GM15510 (cell line): Measurements from ENCODE around the gene PPP1CA.

Experiments used
- POLR2A ChIP-seq: IDR thresholded peaks from 3 replicates; pipeline ENCODE4 v1.6.1; 2011; ENCODE audit warnings: borderline replicate concordance; ENCODE audit not compliant: insufficient read length; ENCODE audit errors: extremely low read depth

The PPP1CA gene

DNA sequence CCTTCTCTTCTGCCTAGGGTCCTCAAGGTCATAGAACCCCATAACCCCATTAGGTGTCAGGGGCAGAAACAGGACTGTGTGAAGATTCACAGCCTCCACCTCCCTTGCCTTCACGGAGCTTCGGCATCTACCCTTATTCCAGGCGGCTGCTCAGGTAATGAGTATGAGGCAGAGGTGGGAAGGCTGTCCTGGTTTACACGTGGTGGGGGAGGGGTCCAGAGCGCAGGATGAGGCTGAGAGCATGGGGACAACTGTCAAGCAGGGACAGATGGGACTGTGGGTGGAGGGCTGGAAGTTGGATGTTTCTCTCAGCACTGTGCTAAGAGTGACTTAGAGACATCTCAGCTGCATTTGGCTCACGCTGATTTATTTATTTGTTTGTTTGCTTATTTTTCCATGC, 14.1 kb downstream of the PPP1CA start:
- TF ChIP-seq POLR2A = no peak

DNA sequence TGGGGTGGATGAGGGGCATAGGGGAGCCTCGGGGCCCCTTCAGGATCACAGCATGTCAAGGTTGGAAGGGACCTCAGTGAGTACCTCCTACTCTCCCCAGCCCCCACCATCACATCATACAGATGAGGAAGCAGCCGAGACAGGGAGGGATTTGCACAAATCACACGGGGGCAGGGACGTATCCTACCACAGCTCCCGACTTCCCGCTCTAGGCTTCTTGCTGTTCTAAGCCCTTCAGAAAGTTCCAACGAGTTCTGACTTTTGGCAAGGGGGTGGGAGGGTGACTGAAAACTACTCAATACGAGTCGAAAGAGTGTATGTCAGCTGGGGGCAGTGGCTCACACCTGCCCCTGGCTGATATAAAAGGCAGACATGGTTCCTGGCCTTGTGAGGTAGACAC, 14.6 kb downstream of the PPP1CA start:
- no peak for TF ChIP-seq POLR2A

DNA sequence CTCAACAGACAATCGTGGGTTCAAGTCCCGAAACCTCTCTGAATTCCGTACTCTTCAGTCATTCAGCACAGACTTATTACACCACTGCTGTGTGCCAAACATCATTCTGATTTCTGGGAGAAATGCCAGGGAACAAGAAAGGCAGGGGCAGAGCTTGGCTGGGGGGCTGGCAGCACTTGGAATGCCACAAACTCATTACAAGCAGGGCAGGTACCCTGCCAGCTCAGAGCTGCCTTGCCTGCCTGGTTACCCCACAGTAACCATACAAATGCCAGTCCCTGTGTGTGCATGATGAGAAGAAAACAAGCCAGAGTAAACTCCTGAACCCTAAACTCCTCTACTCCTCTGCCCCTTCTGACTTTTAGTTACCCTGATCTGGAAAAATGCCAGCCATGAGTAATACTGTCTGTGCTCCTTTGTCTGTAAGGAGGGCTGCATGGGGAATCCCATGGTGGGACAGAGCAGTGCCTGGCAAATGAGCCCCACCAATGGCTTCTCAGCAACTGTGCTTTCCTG, 16.7 kb downstream of the PPP1CA start:
- no peak for TF ChIP-seq POLR2A

DNA sequence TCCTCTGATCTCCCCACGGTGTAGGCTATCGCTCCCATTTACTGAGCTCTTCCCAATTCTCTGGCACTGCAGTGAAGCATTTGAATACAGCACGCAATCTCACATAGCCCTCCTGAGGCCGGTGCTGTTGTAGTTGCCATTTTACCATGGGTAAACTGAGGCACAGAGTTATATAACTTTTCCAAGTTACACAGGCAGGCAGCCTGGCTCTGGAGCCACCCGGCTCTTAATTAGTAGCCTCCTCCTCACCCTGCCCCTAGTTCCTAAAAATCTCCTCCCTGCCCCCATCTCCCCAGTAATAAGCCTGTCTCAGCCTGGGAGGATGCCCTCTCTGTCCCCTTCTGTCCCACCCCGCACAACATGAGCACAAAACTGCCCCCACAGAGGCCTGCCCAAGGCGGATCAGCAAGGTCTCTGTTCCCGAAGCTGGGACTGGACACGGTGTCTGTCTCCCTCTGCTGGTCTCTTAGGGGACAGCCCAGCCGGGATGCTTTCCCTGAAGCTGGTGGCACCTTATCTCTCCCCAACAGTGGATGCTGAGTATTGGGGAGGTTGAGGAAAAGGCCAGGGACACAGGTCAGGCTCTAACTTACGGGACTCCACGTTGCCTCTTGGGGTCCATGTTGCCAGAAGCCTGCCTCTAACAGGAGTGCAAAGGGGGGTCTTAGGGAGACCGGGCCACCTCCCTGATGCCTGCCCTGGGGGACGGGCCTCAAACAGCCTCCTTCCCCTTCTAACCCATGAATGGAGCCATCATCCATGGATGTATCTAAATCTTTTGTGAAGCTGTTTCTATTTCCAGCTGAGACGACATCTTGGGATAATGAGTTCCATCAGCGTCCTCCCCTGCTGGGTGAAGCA, 19.2 kb downstream of the PPP1CA start:
- no peak for TF ChIP-seq POLR2A

DNA sequence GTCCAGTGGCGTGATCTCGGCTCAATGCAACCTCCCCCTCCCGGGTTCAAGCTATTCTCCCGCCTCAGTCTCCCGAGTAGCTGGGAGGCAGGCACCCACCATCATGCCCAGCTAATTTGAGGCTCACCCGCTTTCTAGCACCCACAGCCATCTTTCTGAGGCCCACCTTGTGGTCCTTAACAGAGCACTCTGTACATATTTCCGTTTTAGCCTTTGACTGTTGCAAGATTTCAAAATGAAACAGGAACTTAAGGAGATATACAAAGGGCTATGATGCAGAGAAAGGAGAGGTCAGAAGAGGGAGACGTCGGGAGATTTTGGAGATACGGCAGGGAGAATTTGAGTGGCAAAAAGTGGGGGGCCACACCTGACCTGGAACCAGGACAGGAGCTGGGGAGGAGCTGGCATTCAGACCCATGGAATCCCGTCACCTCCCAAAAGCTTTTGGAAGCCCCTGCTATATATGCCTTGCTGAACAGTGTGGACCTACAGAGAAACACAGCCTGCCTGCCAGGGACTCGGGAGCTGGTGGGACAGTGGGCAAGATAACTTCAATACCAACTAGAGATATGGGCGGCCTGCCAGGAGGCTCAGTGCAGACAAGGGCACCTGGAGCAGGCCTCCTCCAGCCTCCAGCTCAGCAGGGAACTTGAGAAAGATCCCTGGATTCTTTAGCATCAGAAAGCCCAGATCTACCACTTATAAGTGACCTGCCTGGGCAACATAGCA, 20.2 kb downstream of the PPP1CA start:
- TF ChIP-seq POLR2A = peak; percentile 17

DNA sequence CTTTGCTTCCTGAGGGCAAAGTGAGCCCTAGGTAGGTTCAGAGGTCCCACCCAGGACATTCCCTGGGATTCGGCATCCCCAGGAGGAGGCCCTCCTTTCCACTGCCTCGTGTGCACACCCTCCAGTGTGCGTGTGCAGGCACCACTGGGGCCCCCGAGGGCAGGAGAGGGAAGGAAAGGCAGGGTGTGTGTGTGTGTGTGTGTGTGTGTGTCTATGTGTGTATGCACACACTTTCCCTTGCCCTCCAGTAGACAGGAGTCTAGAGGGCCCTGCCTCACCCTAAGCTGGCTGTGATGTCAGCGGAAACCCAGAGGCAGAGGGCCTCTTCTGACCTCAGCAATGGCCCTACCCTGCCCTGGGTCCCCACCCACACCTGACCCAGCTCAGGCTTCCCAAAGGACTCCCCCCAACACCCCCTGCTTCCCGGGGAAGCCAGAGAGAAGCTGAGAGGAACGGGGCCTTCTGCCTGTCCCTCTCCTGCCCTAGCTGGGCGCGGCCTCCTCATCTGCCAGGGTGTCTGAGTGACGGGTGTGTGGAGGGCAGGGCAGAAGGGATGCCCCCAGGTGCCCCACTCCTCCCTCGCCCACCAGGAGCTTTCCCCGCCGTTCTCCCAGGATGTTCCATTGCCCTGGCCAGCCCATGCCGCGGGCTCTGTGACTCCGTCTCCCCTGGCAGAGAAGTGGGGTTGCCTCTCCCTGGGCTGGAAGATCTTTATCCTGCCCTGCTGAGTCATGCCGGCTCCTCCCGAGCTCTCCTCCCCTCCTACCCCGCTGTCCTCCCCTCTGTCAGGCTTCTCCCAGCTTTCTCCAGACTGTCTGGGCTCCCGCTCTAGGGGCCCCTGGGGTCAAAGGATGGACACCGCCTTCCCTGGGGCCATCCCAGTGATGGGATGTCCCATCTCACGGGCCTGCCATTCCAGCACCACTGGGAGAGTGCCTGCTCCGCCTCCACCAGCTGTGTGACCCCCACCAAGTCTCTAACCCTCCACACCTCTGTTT, 22.3 kb downstream of the PPP1CA start:
- TF ChIP-seq POLR2A = no peak

DNA sequence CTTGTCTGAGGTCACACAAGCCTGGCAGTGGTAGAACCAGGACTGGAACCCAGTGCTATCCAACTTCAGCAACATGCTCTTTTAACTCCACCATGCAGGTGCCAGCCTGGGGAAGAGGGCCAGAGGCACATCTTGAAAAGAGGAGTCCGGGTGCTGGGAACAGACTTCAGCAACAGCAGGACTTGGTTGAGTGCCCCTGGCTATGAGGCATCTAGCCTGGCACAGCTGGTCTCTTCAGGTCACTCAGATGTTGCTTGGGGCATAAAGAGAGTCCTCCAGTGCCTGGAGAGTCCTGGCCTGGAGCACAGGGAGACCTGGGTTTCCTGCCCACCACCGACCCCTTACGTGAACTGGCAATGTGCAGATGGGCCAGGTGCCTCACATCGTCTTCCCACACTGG, 23.1 kb downstream of the PPP1CA start:
- no peak for TF ChIP-seq POLR2A

DNA sequence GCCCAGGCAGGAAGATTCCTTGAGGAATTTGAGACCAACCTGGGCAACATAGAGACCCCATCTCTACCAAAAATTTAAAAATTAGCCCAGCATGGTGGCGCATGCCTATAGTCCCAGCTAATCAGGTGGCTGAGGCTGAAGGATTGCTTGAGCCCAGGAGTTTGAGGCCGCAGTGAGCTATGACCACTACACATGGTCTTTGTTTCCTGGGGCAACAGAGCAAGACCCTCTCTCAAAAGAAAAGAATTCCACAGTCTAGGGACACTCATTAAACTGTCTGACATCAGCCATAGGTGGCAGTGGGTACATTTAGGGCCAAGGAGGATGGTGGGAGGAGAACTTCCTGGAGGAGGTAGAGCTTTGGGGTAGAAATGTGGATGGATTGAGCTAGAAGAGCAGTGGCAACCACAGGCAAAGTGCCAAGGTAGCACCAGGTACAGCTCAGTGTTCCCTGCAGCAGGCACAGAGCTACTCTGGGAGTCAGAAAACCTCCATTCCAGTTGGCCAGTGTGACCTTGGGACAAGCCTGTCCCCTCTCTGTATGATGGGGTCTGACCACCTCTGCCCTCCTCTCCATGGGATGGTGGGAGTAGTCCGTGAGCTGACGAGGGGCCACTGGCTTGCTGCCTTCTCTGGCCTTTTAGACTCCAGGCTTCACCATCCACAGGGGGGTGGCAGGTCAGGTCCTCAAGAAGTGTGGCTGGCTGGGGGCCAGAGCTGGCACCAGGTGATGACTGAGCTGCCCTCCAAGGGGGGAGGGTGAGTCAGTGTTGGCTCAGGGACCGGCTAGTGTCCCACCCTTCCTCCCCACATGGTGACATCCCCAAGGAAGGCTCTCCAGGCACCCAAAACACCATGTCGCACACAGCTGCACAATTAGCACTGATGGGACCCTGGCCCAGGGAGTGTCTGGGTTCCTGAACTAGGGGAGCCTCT, 24.5 kb downstream of the PPP1CA start:
- TF ChIP-seq POLR2A = no peak

DNA sequence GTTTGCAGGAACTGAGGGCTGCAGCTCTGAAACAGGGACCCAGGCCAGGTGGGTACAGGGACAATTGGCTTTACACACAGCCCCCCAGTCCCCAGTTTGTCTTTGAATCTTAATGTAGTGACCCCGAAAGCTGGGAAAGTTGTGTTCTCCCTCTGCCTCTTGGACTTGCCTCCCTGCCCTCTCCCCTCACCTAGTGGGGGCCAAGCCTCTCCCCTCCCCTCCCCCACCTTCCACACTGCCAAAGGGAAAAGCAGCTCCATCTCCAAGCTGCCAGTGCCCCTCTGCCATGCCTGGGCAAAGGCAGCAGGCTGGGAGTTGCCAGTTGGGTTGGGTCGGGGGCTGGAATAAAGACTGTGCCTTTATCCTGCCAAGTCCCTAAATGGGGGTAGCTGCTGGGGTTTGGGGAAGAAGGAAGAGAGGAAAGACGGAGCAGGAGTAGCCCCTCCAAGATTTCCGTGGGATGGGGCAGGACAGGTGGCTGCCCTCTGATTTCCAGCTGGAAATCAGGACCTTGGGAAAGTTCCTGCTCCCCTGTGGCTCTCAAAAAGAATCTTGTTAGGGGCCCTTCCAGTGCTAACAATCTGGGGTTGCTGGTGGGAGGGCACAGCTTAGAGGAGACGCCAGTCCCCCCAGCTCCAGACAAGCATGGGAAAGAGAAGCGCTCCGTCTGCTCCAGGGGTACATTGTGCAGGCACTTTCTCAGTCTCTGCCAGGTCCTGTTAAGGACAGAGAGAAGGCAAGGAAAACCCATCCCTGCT, 25.4 kb downstream of the PPP1CA start:
- TF ChIP-seq POLR2A = no peak

DNA sequence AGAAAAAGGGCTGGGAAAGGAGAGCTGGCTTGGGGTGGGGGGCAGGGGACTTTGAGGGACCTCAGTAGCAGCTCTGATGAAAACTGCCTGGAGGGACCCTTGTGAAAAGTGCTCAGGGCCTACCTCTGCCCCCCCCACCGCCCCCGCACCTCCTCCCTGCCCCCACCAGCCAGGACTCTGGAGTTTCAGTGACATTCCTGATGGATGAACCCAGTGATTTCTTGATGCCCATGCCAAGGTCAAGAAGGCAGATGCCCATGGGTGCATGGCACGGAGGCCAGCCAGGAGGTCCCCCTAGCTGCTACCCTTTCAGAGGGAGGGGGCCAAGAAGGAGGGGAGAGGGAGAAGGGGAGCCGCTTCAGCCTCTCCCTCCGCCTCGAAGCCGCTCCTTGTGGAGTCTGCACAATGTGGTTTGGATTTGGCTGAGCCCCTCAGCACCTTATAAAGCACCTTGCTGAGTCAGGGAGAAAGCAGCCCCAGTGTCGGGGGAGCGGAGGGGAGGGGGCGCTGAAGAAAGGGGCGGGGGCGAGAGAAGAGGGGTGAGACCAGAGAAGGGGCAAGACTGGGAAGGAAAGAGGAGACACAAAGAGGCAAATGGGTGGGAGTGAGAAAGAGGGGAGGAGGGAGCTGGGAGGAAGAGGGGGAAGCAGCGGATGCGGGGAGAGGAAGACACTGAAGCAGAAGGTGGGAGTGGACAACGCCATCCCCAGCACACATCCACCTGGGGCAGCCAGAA, 26.2 kb downstream of the PPP1CA start:
- no peak for TF ChIP-seq POLR2A

DNA sequence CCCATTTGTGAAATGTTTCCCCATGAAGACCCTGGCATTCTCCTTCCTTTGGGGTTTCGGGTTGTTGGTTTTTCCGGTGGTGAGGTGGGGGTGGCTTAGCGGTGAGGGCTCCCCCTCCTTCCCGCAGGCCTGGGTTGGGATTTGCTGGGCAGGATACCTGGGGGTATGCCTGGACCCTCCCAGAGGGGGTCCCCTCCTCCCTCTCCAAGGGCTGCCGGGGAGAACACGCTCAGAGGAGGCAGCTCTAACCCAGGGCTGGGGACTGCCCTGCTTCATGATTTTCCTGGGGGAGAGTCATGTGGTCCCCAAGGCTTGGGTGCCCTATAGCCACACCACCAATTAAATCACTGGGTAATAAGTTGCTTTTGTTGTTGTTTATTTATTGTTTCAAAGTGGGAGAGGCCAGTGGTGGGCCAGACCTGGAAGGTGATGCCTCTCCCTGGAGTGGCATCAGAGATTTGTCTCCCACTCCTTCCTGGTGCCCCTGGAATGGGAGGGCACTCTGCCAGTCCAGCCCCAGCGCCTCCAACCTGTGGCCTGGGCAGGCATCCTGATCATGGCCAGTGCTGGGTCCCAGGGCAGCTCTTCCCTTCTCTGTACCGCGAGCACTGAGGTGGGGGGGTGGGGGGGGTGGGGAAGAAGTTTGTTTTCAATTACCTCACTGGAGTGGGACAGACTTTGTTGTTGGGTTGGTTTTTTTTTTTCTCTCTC, 26.9 kb downstream of the PPP1CA start:
- TF ChIP-seq POLR2A = no peak
